ENCODE measurements around the gene SDK1.
A peak's percentile ranks its signal among the peaks of the same experiment; 100 is the strongest.

Gene SDK1

DNA sequence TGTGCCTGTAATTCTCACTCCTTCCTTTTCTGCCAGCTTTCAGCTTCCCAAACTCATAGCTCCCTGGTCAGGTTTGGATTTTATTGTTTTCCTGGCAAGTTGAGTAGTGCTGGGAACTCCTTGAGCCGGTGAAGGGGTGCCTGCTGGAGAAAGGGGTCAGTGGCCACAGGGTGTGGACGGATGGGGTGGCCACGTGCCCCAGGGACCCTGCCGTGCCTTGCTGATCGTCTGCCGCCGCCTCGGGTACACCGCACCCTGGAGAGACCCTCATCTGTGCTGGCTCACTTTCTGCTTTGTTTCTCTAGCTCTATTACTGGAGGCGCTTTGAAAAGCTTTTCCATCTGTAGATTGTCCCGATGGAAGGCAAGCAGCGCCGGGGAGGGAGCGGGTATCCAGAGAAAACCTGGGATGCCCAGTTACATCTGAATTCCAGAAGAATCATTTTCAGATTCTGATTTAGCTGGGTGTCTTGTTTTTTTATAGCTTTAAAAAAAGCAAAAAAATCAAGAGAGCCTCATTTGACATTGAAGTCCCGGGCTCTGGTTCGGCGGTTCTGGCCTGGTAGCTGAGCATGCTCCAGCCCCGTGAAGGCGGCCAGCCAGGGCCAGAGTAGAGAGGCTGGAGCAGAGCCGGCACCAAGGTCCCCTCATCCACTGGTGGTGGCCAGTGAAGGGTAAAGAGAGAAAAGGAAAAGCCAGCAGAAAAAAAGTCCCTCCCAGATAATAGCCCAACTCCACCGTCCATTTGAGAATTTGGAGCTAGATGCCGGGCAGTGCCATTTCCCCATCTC lies 870.1 kb downstream of the SDK1 start:
- H3K4me1 ChIP-seq (ENCODE audit: control insufficient read depth in 2 of 2, insufficient read depth in 1 of 2, low read depth in 1 of 2, low read length in 2 of 2): no peaks in the 10 kb centered on the region
- H3K4me3 ChIP-seq (ENCODE audit: low read length in 2 of 2): no peak overlapping the region
- no peak overlapping the region for H4K91ac ChIP-seq (ENCODE audit: low read depth, low read length, poor library complexity)
- DNase-seq (ENCODE audit: low spot score): no peak
- H3K27ac ChIP-seq (replicated peaks; ENCODE audit: low read length): no peak overlapping the region
- peak overlapping the region; percentile 9 for H4K8ac ChIP-seq (ENCODE audit: low read depth, low read length)
- H3K14ac ChIP-seq (ENCODE audit: low read length): peak overlapping the region; percentile 31
- no peak overlapping the region for H2BK15ac ChIP-seq (ENCODE audit: low read length)
- H3K9ac ChIP-seq (ENCODE audit: low read depth, low read length, poor library complexity): no peak overlapping the region
- no peaks in the 10 kb centered on the region for H3K79me1 ChIP-seq (ENCODE audit: low read depth, low read length)
- WGBS, 2 donors (ENCODE audit: extremely low coverage in 2 of 2, insufficient read length in 2 of 2, insufficient replicate concordance in 1 of 2): no CpG with 5 or more reads among the region's 22 CpGs
- H3K18ac ChIP-seq (ENCODE audit: low read length): peak overlapping the region; percentile 61
- no peaks in the 10 kb centered on the region for H3K36me3 ChIP-seq (replicated peaks in 1 of 2; ENCODE audit: control insufficient read depth in 2 of 2, insufficient read depth in 2 of 2, low read length in 2 of 2)
- no peak overlapping the region for H2BK120ac ChIP-seq (ENCODE audit: low read depth, low read length)
- no peaks in the 10 kb centered on the region for H3K27me3 ChIP-seq (ENCODE audit: control insufficient read depth in 3 of 3, insufficient read depth in 3 of 3, low read depth in 1 of 3, low read length in 3 of 3)
- no peak overlapping the region for H2BK12ac ChIP-seq (ENCODE audit: low read length)
- H2AK5ac ChIP-seq (ENCODE audit: low read depth, low read length): no peak overlapping the region
- no peak overlapping the region for H2AFZ ChIP-seq (ENCODE audit: low read length)
- H3K9me3 ChIP-seq (replicated peaks in 1 of 2; ENCODE audit: control insufficient read depth in 2 of 2, insufficient read depth in 1 of 2, low read depth in 1 of 2, low read length in 2 of 2): no peaks in the 10 kb centered on the region
- H3K4me2 ChIP-seq (ENCODE audit: insufficient read depth, low read length, poor library complexity, severe bottlenecking): no peak overlapping the region
- no peak overlapping the region for H3K4ac ChIP-seq (ENCODE audit: low read length)
- no peak overlapping the region for H3K23ac ChIP-seq (ENCODE audit: low read depth, low read length, poor library complexity)
- no peak overlapping the region for H2BK5ac ChIP-seq (ENCODE audit: low read length)

DNA sequence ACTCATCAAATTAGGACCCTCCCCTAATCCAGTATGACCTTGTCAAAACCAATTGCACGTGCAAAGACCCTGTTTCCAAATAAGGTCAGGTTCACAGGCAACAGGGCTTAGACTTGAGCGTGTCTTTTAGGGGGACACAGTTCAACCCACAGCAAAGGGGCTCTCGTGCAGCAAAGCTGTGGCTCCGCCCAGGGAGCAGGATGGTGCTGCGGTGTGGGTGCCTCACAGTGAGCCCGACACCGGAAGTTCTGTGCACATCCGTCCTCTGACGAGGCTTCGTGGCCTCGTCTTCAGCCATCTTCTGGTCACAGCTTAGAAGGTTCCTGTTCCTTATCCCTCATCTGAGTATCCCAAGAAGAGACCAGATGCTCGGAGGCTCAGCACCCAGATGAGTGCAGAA lies 871.8 kb downstream of the SDK1 start:
- no peaks in the 10 kb centered on the region for H3K36me3 ChIP-seq (replicated peaks in 1 of 2; ENCODE audit: control insufficient read depth in 2 of 2, insufficient read depth in 2 of 2, low read length in 2 of 2)
- no peak overlapping the region for H2BK5ac ChIP-seq (ENCODE audit: low read length)
- H2BK12ac ChIP-seq (ENCODE audit: low read length): no peak overlapping the region
- H3K23ac ChIP-seq (ENCODE audit: low read depth, low read length, poor library complexity): no peak overlapping the region
- H3K9me3 ChIP-seq (replicated peaks in 1 of 2; ENCODE audit: control insufficient read depth in 2 of 2, insufficient read depth in 1 of 2, low read depth in 1 of 2, low read length in 2 of 2): peaks cover 1 to 5% of the 10 kb centered on the region in 2 donors
- no peak overlapping the region for H3K18ac ChIP-seq (ENCODE audit: low read length)
- no peak overlapping the region for H2BK120ac ChIP-seq (ENCODE audit: low read depth, low read length)
- no peak overlapping the region for H4K91ac ChIP-seq (ENCODE audit: low read depth, low read length, poor library complexity)
- H2AK5ac ChIP-seq (ENCODE audit: low read depth, low read length): no peak overlapping the region
- H3K27ac ChIP-seq (replicated peaks; ENCODE audit: low read length): no peak overlapping the region
- no peaks in the 10 kb centered on the region for H3K27me3 ChIP-seq (ENCODE audit: control insufficient read depth in 3 of 3, insufficient read depth in 3 of 3, low read depth in 1 of 3, low read length in 3 of 3)
- H3K14ac ChIP-seq (ENCODE audit: low read length): no peak overlapping the region
- H3K4me3 ChIP-seq (ENCODE audit: low read length in 2 of 2): no peak overlapping the region
- H4K8ac ChIP-seq (ENCODE audit: low read depth, low read length): no peak overlapping the region
- no CpG with 5 or more reads among the region's 12 CpGs for WGBS, 2 donors (ENCODE audit: extremely low coverage in 2 of 2, insufficient read length in 2 of 2, insufficient replicate concordance in 1 of 2)
- no peaks in the 10 kb centered on the region for H3K4me1 ChIP-seq (ENCODE audit: control insufficient read depth in 2 of 2, insufficient read depth in 1 of 2, low read depth in 1 of 2, low read length in 2 of 2)
- H3K4ac ChIP-seq (ENCODE audit: low read length): no peak overlapping the region
- no peak for DNase-seq (ENCODE audit: low spot score)
- no peak overlapping the region for H2BK15ac ChIP-seq (ENCODE audit: low read length)
- no peak overlapping the region for H3K4me2 ChIP-seq (ENCODE audit: insufficient read depth, low read length, poor library complexity, severe bottlenecking)
- H3K9ac ChIP-seq (ENCODE audit: low read depth, low read length, poor library complexity): no peak overlapping the region
- no peak overlapping the region for H2AFZ ChIP-seq (ENCODE audit: low read length)
- no peaks in the 10 kb centered on the region for H3K79me1 ChIP-seq (ENCODE audit: low read depth, low read length)

DNA sequence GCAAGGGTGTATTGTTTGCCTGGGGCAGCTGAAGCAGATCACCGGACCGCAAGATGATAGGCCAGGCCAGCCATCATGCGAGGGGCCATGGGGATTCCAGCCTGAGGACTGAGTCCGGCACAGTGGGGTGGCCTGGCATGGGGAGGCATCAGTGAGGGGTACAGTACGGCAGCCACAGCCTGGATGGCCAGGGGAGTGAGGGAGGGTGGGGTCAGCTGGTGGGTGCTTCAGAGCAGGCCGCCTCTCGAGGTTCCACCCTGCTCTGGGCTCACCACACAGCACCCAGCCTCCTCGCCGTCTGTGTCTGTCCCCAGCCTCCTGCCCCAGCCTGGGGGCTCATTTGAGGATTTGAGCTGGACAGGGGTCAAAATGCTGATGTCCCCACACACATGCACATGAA lies 872.6 kb downstream of the SDK1 start:
- Histone ChIP-seq H3K4ac (ENCODE audit: low read length) (no peak overlapping the region), H3K18ac (ENCODE audit: low read length) (peak overlapping the region; percentile 87), H3K9ac (ENCODE audit: low read depth, low read length, poor library complexity) (peak overlapping the region; percentile 25), H4K91ac (ENCODE audit: low read depth, low read length, poor library complexity) (no peak overlapping the region), H3K27me3 (ENCODE audit: control insufficient read depth in 3 of 3, insufficient read depth in 3 of 3, low read depth in 1 of 3, low read length in 3 of 3) (no peaks in the 10 kb centered on the region), H2BK120ac (ENCODE audit: low read depth, low read length) (no peak overlapping the region), H3K4me3 (ENCODE audit: low read length in 2 of 2) (no peak overlapping the region), H2AFZ (ENCODE audit: low read length) (no peak overlapping the region), H3K27ac (replicated peaks; ENCODE audit: low read length) (no peak overlapping the region), H3K4me1 (ENCODE audit: control insufficient read depth in 2 of 2, insufficient read depth in 1 of 2, low read depth in 1 of 2, low read length in 2 of 2) (no peaks in the 10 kb centered on the region), H3K23ac (ENCODE audit: low read depth, low read length, poor library complexity) (peak overlapping the region; percentile 9), H2BK5ac (ENCODE audit: low read length) (no peak overlapping the region), H3K4me2 (ENCODE audit: insufficient read depth, low read length, poor library complexity, severe bottlenecking) (no peak overlapping the region), H2AK5ac (ENCODE audit: low read depth, low read length) (no peak overlapping the region), H3K9me3 (replicated peaks in 1 of 2; ENCODE audit: control insufficient read depth in 2 of 2, insufficient read depth in 1 of 2, low read depth in 1 of 2, low read length in 2 of 2) (peaks cover 2 to 10% of the 10 kb centered on the region in 2 donors), H2BK12ac (ENCODE audit: low read length) (no peak overlapping the region), H3K79me1 (ENCODE audit: low read depth, low read length) (no peaks in the 10 kb centered on the region), H3K14ac (ENCODE audit: low read length) (no peak overlapping the region), H2BK15ac (ENCODE audit: low read length) (no peak overlapping the region), H4K8ac (ENCODE audit: low read depth, low read length) (no peak overlapping the region), H3K36me3 (replicated peaks in 1 of 2; ENCODE audit: control insufficient read depth in 2 of 2, insufficient read depth in 2 of 2, low read length in 2 of 2) (no peaks in the 10 kb centered on the region)
- no CpG with 5 or more reads among the region's 9 CpGs for WGBS, 2 donors (ENCODE audit: extremely low coverage in 2 of 2, insufficient read length in 2 of 2, insufficient replicate concordance in 1 of 2)
- no peak for DNase-seq (ENCODE audit: low spot score)

DNA sequence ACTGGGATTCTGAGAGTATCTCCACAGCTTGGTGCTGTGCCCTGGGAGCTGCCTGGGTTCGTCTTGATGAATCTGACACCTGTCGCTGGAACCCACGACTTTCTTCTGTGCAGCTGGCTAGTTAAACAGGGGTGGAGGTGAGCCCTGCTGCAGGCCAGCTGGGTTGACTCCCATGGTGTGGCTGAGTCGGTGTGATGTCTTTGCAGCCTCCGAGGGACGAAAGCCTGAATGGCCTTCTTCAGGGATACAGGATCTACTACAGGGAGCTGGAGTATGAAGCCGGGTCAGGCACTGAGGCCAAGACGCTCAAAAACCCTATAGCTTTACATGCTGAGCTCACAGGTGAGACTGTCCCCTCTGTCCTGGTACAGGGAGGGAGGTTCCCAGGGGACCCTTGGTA lies 873.0 kb downstream of the SDK1 start:
- Histone ChIP-seq H3K9me3 (replicated peaks in 1 of 2; ENCODE audit: control insufficient read depth in 2 of 2, insufficient read depth in 1 of 2, low read depth in 1 of 2, low read length in 2 of 2) (peaks cover 2 to 13% of the 10 kb centered on the region in 2 donors), H3K23ac (ENCODE audit: low read depth, low read length, poor library complexity) (no peak overlapping the region), H2BK12ac (ENCODE audit: low read length) (no peak overlapping the region), H2AFZ (ENCODE audit: low read length) (no peak overlapping the region), H3K27me3 (ENCODE audit: control insufficient read depth in 3 of 3, insufficient read depth in 3 of 3, low read depth in 1 of 3, low read length in 3 of 3) (no peaks in the 10 kb centered on the region), H3K14ac (ENCODE audit: low read length) (peak overlapping the region; percentile 78), H2BK15ac (ENCODE audit: low read length) (no peak overlapping the region), H2BK120ac (ENCODE audit: low read depth, low read length) (no peak overlapping the region), H3K18ac (ENCODE audit: low read length) (peak overlapping the region; percentile 19), H4K8ac (ENCODE audit: low read depth, low read length) (no peak overlapping the region), H2AK5ac (ENCODE audit: low read depth, low read length) (no peak overlapping the region), H3K4ac (ENCODE audit: low read length) (no peak overlapping the region), H3K79me1 (ENCODE audit: low read depth, low read length) (no peaks in the 10 kb centered on the region), H3K27ac (replicated peaks; ENCODE audit: low read length) (no peak overlapping the region), H3K4me3 (ENCODE audit: low read length in 2 of 2) (no peak overlapping the region), H3K36me3 (replicated peaks in 1 of 2; ENCODE audit: control insufficient read depth in 2 of 2, insufficient read depth in 2 of 2, low read length in 2 of 2) (no peaks in the 10 kb centered on the region), H3K9ac (ENCODE audit: low read depth, low read length, poor library complexity) (peak overlapping the region; percentile 25), H2BK5ac (ENCODE audit: low read length) (no peak overlapping the region), H3K4me1 (ENCODE audit: control insufficient read depth in 2 of 2, insufficient read depth in 1 of 2, low read depth in 1 of 2, low read length in 2 of 2) (no peaks in the 10 kb centered on the region), H4K91ac (ENCODE audit: low read depth, low read length, poor library complexity) (no peak overlapping the region), H3K4me2 (ENCODE audit: insufficient read depth, low read length, poor library complexity, severe bottlenecking) (no peak overlapping the region)
- no peak for DNase-seq (ENCODE audit: low spot score)
- no CpG with 5 or more reads among the region's 8 CpGs for WGBS, 2 donors (ENCODE audit: extremely low coverage in 2 of 2, insufficient read length in 2 of 2, insufficient replicate concordance in 1 of 2)
